GM10266 (cell line): Measurements from ENCODE around the gene C2orf78.
"Not testable (repeated sequence)": the region's sequence is repeated elsewhere in the genome, so short reads cannot be mapped to it uniquely, and the experiment has no call there.

Source experiments
- DNase-seq: peaks from one replicate; pipeline ENCODE4 v3.0.0; 2012; ENCODE audit errors: extremely low spot score
- CTCF ChIP-seq: IDR thresholded peaks from 2 replicates; pipeline ENCODE4 v1.5.1; 2012; ENCODE audit warnings: mild to moderate bottlenecking, low read depth; ENCODE audit not compliant: control insufficient read depth, insufficient read depth; ENCODE audit errors: missing control alignments

C2orf78 gene

GRCh38 chr2:73770725-73771124 lies 13.3 kb upstream of the C2orf78 start:
- DNase-seq = no peak
- TF ChIP-seq CTCF = no peak

DNA sequence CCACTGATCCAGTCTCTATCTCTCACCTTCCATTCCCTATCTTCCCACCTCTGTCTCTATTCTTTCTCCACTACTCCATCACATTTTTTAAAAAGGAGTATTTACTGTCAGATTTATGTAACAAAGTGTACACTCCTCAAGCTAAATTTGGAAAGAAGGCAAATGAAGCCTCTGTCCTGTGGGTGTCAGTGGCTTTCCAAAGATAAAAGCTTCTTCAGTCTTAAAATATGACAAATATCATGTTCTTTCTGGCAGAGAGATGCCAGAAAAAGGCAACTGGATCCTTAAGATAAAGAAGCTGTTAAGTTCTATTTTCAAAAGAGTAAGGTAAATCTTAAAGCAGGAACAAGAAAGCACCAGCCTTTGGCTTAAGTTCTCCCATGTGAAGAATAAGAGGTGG lies 11.2 kb upstream of the C2orf78 start:
- no peak for DNase-seq
- no peak for TF ChIP-seq CTCF

DNA sequence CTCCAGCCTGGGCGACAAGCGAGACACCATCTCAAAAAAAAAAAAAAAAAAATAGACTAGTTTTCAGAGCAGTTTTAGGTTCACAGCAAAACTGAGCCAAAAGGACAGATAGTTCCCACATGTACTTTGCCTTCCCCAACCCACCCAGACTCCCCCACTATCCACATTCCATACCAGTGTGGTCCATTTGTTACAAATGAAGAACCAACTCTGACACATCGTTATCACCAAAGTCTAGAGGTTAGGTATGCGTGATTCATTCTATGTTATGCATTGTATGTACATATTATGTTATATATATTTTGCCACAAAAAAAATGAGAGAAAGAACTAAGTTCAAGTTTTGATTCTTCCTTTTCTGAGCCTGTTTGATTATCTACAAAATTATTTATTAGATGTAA lies 7.6 kb upstream of the C2orf78 start:
- TF ChIP-seq CTCF = no peak
- no peak for DNase-seq

DNA sequence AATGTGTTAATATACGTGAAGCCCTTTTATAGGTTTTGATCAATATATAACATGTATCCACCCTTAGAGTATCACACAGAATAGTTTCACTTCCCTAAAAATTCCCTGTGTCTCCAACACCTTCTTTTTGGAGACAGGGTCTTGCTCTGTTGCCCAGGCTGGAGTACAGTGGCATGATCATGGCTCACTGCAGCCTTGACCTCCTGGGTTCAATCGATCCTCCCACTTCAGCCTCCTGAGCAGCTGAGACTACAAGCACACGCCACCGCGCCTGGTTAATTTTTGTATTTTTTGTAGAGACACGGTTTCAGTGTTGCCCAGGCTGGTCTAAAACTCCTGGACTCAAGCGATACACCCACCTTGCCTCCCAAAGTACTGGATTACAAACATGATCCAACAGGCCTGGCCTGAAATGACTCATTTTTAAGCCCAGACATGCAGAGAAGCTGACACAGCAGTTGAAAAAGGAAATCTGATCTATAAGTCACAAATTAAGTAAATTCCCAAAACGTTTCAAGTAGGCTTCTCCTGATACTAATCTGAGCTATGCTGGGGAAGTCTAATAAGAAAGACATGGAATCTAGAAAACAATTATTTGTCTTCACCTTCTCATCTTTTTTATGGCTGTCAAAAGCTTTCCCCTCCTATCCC lies 7.0 kb upstream of the C2orf78 start:
- no peak for DNase-seq

DNA sequence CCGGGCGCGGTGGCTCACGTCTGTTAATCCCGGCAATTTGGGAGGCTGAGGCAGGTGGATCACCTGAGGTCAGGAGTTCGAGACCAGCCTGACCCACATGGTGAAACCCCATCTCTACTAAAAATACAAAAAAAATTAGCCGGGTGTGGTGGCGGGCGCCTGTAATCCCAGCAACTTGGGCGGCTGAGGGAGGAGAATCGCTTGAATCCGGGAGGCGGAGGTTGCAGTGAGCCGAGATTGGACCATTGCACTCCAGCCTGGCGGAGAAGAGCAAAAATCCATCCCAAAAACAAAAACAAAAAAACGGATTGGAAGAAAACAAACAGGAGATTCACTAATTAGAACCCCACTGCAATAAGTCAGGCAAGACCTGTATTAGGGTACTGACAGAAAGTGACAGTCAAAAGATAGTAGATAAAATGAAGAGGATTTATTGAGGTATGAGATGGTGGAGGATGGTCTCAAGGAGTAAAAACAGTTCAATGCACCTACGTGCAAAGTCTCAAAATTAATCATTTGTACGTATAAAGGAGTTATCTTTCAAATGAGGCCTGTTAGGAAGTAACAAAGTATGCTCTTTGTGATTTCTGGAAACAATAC lies 5.0 kb upstream of the C2orf78 start:
- peak; percentile 8 for DNase-seq

More for the DNA sequence above, 7.0 kb upstream of the C2orf78 start:
- TF ChIP-seq CTCF = no peak

DNA sequence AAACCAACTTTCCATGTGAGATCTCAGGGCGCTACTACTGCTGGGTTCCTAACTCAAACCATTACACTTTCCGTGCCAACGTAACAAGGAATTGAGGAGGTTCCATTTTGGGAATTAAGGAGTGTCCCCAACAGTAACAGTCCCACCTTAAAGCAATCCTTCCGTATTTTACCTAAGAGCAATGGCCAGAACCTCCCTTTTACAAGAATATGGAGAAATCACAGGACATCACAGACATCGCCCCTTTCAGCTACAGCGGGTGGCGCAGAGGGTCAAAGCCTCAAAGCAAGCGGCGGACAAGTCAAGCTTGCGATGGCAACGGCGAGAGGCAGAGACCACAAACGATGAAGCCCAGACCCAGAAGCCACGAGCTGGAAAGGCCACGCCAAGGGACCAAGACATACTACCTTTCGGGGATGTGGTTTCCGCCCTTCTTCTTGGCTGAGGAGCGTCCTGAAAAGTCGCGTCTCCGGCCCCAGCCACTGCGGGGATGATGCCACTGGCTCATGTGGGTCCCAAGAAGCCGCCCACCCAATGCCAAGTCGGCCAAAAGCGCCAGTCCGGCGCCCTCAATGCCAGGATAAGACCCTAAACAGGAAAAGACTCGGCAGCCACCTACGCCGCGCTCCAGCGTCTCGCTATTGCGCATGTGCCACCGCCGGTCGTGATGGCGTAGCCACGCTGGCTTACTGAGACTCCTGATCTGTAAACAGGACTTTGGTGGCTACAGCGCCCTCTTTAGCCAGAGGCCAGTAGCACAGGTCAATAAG lies 4.3 kb upstream of the C2orf78 start, which contains the start of gene DUSP11:
TSS of gene DUSP11 (minus strand) at position 637 of the 770 bp plus-strand sequence. CDS start at position 508, 129 bp downstream.
- TF ChIP-seq CTCF = peak; percentile 91
- peak; percentile 91 for DNase-seq

DNA sequence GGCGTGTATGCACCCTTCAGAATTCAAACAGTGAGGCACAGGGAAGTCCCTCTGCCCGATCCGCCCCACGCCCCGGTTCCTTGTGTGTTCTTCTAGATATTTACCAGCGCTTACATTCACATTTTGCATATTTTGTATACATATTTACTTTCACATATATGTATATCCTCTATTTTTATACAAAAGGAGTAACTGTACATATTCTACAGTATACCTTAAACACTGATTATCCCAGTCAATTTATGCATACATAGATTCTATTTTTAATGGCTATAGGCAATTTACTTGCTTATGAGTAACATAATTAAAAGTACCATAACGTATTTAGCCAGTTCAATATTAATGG lies 3.8 kb upstream of the C2orf78 start:
- DNase-seq = no peak

DNA sequence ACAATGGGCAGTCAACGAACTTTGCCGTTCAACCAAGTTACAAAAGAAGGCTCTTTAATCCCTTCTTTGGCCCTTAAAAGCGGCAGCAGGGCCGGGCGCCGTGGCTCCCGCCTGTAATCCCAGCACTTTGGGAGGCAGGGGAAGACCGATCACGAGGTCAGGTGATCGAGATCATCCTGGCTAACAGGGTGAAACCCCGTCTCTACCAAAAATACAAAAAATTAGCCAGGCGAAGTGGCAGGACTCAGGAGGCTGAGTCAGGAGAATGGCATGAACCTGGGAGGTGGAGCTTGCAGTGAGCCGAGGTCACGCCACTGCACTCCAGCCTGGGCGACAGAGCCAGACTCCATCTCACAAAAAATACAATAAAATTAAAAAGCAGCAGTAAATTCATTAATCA lies 581 bp upstream of the C2orf78 start:
- not testable (repeated sequence) for DNase-seq

More for the DNA sequence above, 3.8 kb upstream of the C2orf78 start:
- TF ChIP-seq CTCF = no peak
